HG03565 (cell line): Measurements from ENCODE around the gene ZNF263.
"Not testable (repeated sequence)": the region's sequence is repeated elsewhere in the genome, so short reads cannot be mapped to it uniquely, and the experiment has no call there.

Source experiments
- ATAC-seq: cut with Tn5 transposase; IDR thresholded peaks from one replicate; pipeline ENCODE4 v1.9.1; 2021; ENCODE audit warnings: mild to moderate bottlenecking, moderate library complexity; ENCODE audit not compliant: unreplicated experiment

ZNF263 gene

DNA sequence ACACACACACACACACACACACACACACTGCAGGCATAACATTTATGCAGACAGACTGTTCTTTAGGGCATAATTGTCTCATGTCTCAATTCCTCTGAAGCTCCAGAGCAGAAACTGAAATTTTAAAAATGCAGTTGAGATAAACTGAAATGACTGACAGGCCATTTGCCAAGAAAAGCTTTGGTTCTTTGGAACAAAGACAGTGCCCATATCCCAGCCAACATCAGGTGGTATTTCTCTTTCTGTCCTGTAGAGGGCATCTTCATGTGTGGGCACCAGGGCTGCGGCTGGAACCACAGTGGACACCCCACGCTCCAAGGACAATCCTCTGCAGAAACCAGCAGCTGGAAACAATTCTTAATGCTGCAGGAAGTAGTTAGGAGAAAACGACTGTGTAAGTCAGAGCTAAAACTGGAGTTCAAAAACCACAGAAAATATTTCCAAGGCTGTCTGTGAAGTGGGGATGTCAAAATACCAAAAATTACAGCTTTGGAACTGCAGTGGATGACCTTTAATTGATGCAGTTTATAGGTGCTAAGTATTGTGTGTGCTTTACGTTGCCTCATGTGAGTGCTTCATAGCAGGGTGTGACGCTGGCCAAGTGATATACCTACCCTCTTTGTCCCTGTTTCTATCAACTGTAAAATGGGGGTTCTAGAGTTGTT, 16.3 kb upstream of the ZNF263 start:
- ATAC-seq, result no peak

DNA sequence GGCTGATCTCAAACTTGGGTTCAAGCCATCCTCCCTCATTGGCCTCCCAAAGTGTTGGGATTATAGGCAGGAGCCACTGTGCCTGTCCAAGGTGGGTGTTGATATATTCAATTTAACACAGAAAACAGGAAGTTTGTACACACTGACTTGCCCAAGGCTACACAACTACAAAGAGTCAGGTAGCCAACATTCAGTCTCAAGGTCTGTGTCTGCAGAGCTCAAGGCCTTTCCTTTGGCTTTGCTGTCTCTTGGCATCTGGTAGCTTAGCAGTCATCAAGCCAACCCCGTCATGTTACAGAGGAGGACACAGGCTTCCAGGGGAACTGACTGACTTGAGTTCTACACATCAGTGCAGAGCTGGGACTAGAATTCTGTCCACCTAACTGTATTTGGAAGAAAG, 15.0 kb upstream of the ZNF263 start:
- ATAC-seq, result no peak

DNA sequence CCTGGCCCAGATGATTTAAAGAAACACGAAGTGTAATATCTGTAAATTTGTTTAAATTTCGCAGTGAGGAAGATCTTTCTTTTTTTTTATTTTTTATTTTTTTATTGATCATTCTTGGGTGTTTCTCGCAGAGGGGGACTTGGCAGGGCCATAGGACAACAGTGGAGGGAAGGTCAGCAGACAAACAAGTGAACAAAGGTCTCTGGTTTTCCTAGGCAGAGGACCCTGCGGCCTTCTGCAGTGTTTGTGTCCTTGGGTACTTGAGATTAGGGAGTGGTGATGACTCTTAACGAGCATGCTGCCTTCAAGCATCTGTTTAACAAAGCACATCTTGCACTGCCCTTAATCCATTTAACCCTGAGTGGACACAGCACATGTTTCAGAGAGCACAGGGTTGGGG, 12.6 kb upstream of the ZNF263 start:
- ATAC-seq, result not testable (repeated sequence)

DNA sequence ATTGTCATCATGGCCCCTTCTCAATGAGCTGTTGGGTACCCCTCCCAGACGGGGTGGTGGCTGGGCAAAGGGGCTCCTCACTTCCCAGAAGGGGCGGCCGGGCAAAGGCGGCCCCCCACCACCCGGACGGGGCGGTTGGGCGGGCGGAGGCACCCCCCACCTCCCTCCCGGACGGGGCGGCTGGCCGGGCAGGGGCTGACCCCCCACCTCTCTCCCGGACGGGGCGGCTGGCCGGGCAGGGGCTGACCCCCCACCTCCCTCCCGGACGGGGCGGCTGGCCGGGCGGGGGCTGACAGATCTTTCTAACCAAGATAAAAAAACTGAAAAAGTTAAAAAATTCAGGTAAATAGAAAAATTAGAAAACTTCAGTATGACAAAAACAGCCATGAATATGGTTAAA, 12.0 kb upstream of the ZNF263 start:
- not testable (repeated sequence) for ATAC-seq

DNA sequence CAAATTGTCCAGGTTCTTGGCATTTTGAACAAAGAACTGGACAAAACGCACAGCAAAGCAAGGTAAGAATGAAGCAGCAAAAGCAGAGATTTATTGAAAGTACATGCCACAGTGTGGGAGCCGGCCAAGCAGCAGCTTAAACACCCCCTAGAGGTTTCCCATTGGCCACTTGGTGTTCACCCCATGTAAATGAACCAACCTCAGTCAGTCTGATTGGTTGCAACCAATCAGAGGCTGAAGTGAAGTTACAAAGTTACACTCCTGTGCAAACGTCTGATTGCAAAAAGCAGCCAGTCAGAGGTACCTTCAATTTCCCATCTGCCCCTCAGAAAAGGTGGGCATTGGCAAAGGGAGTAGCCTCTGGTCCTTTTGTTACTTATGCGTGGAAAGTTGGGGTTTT, 8.8 kb upstream of the ZNF263 start:
- ATAC-seq, result no peak

DNA sequence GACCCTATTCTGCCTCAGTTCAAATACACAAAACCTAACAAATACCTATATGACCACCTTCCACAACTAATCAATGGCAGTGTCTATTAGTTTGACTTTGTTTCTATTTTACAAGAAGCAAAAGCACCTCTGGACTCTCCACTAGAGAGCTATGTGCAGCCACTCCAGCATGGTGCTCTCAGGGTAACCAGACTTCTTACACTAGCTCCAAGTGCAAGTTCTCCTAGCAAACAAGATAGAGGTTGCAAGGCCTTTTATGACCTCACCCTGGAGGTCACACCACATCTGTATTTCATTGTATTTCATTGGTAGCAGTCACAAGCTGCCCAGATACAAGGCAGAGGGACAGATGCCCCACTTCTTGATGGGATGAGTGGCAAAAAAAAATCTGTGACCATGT, 8.3 kb upstream of the ZNF263 start:
- no peak for ATAC-seq

DNA sequence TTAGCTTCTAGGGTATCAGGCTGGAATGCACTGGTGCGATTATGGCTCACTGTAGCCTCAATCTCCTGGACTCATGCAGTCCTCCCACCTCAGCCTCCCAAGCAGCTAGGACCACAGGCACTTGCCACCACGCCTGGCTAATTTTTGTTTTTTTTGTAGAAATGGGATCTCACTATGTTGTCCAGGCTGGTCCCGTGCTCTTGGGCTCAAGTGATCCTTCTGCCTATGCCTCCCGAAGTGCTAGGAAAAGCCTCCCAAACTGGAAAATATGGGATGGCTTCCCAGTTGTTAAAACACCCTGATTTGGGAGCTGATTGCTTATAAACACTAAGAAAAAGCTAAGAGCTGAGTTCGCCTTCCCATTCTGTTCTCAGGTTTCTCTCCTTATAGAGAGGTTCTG, 6.6 kb upstream of the ZNF263 start:
- no peak for ATAC-seq

DNA sequence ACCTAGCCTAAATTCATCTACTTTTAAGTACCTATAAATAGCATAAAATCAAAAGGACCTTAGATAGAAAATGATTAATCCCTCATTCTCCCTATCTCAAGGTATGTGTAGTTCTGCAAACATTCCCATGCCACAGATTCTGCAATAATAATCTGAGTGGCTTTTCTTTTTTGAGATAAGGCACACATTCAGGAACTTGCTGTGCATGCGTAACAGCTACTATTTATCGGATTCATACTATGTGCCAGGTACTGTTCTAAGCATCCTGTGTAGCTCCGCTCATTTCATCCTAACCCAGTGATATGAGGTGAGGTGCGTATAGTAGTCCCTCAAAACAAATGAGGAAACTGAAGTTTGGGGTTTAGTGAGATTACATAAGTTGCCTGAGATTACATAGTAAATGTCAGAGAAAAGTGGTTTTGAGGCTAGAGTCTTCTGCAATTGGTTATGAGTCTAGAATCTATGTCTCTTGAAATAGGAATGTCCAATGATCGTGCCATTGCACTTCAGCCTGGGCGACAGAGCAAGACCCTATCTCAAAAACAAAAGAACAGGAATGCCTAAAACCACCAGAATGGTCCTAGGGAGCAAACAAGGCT, 2.0 kb upstream of the ZNF263 start:
- no peak for ATAC-seq

DNA sequence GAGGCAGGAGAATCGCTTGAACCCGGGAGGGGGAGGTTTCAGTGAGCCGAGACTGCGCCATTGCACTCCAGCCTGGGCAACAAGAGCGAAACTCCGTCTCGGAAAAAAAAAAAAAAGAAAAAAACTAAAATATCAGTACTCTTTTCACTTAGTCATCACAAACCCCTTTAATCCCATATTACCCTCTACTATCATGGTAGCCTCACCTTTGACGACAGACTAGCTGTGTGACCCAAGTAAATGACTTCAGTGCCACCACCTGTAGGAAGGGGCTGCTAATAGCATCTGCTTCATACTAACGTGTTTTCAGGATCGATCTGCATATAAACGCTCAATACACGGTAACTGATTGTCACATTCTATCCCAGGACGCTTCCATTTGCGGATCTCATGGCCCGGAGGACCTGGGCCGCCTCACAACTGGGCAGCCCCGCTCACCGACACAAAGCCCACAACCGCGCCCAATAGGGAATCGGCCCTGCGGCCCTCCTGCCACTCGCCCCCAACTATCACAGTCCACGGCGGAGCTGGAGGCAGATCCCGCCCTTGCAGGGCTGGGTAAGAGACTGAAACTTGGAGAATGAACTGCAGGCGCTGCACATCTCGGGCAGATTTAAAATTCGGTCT, 1.1 kb upstream of the ZNF263 start:
- peak; percentile 5 for ATAC-seq

DNA sequence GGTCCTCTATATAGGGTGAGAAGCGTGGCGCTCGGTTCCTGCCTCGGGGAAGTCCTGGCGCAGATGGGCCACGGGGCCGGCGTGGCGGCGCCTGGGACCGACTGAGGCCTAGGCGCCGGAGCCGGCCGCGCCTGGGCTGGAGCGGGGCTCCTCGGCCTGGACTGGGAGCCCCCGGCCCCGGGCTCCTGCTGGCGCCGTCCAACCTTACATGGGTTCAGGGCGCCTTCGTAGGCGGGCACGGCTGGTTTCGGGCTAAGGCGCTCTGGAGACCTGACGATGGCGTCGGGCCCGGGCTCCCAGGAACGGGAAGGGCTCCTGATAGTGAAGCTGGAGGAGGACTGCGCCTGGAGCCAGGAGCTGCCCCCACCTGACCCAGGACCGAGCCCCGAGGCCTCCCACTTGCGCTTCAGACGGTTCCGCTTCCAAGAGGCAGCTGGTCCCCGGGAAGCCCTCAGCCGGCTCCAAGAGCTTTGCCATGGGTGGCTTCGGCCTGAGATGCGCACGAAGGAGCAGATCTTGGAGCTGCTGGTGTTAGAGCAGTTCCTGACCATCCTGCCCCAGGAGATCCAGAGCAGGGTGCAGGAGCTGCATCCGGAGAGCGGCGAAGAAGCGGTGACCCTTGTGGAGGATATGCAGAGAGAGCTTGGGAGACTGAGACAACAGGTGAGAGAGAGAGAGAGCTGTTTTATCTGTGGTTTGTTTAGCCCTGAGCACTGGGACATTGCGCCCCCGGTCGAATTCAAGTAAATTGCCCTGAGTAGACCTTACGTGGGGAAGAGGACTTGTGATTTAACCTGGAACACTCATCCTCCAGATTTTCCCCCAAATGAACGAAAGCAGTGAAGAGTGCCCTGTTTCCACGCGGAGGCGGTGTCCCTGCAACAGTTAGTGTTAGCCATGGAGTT, 504 bp downstream of the ZNF263 start:
- no peak for ATAC-seq

DNA sequence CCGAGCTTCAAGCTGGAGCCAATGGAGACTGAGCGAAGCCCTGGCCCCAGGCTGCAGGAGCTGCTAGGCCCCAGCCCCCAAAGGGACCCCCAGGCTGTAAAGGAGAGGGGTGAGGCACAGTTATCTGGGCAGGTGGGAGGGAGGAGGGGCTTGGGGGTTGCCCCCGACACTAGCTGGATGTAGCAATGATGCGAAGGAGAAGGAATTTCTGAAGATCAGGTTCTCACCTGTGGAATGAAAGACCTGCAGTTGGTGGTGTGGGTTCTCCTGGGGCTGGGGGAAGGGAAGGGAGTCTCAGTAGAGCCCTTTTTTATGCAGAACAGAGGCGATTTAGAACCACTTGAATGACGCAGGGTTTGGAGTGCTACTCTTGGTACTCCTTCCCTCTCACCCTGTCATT, 1.8 kb downstream of the ZNF263 start:
- no peak for ATAC-seq

DNA sequence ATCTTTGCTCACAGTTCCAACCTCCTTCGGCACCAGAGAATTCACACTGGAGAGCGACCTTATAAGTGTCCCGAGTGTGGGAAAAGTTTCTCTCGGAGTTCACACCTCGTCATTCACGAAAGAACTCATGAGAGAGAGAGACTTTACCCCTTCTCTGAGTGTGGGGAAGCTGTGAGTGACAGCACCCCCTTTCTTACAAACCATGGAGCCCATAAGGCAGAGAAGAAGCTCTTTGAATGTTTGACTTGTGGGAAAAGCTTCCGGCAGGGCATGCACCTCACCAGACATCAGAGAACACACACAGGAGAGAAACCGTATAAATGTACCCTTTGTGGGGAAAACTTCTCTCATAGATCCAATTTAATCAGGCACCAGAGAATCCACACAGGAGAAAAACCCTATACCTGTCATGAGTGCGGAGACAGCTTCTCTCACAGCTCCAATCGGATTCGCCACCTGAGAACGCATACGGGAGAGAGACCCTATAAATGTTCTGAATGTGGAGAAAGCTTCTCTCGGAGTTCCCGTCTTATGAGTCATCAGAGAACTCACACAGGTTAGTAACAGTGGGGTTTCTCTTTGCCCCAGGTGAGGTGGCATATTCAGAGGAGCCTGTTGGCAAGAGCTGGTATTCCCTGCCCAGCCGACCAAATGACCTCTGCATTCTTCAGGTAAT, 6.8 kb downstream of the ZNF263 start:
- ATAC-seq, result no peak

DNA sequence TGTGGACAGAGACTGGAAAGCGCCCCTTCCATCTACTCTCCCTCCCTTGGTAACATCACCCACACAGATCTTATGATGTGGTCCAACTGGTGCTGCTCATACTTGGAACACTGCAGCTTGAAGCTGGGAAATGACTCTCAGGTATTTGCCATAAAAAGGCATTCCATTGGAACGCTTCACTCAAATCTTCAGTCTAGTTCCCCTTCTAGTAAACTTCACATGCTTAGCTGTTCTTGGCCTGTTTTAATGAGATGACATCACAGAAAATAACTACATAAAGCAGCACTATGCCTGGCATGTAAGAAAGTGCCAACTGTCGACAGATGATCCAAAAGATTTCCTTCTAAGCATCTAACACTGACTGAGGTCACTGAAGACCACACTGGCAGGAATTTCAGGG, 9.3 kb downstream of the ZNF263 start:
- no peak for ATAC-seq

DNA sequence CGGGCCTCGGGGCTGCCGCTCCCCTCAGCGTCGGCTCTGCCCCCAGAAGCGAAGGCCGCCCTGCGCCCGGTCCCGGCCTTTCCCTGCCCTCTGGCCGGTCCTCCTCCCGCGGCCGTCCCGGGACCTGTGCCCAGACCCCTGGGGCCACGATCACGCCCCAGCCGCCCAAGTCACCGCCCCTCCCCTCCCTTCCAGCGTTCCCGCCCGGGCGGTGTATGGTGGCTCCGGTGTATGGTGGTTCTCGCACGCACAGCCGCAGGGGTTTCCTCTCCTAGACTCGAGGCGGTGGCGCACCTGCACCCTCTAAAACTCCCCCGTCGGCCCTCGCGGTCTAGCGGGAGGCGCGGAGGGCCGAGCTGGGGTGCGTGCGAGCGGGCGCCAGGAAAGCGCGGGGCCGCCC, 11.9 kb downstream of the ZNF263 start:
- ATAC-seq, result no peak

DNA sequence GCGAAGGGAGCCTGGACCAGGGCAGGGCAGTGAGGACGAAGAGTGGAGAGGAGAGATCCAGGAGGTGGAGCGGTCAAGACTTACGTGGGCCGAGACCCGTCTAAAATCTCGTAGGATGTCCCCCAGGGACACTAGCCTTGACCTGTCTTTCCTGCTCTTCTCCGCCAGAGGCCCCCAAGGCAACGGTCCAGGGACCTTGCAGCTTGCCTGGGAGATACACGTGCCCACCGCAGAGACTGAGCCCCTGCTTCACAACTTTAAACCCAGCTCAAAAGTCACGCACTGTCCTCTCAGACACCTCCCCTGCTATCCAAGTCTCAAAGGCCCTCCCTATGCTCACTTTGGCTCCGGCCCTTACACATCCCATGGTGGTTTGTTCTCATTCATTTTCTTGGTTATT, 12.5 kb downstream of the ZNF263 start:
- no peak for ATAC-seq

DNA sequence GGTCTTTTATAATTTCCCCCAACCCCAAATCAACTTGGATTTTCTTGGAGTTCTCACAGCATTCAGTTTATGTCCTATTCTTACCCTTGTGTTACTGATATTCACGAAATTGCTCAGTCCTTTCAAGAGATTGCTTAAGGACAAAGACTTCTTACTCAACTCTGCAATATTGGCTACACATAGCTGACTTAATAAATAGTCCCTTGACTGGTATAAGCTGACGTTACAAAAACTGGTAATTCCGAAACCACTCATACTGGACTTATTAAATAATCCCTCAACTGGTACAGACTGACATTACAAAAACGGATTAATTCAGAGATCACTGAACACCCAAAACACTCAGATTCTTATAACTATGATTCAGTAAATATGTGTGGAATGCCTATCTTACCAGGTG, 21.1 kb downstream of the ZNF263 start:
- ATAC-seq, result no peak

DNA sequence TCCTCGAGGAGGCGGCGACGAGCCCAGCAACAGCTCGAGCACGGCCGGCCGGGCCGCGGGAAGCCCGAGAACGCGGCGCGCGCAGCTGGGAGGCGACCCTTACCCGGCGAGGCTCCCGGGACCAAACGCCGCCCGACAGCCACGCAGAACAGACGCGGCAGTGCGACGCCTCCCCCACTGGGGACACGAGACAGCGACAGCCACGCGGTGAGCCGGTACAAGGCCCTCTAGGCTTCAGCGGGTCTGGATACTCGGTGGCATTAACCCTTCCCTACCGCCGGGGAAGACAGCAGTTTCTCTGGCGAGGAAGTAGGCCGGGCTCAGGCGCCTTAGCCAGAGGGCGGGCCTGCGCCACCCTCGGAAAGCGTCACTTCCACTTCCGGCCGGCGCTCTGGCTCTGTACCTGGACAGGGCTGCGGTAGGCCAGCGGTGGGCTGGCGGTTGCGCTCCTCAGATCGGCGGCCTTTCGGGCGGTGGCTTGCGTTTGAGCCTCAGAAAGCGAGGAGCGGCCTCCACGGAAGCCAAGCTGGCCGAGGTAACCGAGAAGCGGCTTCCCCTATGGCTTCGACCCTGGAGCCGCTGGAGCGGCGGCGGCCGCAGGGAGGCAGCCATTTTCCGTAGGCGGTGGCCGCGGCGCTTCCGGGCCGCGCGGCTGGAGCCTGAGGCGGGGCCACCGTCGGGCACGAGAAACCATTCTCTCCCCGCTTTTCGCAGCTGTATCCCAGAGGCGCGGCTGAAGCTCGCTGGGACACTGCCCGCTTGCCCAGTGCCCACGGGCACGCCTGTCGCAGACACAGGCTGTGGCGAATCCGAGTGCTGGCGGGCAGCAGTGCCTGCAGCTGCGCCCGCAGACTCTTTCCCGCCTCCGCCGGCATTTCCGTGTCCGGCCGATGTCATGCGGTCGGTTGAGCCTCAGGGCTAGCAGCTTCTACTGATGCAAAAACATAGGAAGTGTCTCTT, 22.1 kb downstream of the ZNF263 start, which contains the start of the genes TIGD7 and ZNF75A:
TIGD7 (minus strand) TSS at position 322 of the 960 bp plus-strand sequence. CDS start 4,816 bp downstream, outside the sequence.
ZNF75A (plus strand) TSS at position 389 of the 960 bp plus-strand sequence. CDS start 2,932 bp downstream, outside the sequence.
- ATAC-seq, result peak; percentile 85

DNA sequence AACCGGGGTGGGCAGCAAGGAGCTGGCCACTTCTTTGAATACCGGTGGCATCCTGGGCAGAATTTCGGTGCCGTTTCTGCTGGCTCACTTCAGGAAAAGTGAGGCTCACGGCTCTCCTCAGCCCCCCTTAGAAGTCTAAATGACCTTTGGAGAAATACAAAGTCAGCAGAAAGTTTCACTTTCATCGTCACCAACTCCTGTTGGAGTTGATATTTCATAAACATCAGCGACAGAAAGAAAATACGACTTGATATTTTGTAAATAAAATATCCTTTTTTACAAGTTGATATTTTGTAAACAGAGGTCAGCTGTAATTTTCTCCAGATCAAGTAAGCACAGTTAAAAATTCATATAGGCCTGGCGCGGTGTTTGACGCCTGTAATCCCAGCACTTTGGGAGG, 22.8 kb downstream of the ZNF263 start:
- no peak for ATAC-seq

DNA sequence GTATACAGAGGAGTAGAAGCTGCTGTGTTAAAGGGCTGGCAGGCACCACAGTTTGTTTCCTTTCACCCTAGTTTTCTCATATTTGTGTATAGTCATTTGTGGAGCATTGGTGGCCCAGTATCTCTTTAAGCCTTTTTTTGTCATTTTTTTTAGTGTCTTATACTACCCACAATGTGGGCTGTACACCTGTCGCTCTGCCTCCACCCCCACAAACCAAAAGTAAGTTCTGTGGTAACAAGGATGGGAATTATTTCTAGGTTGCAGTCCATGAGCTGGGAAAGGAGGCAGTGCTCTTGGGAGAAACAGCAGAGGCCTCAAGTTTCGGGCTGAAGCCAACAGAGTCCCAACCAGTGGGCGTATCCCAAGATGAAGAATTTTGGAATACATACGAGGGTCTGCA, 28.2 kb downstream of the ZNF263 start:
- ATAC-seq, result no peak
